GM23338 (cell line): ENCODE measurements around the gene RGSL1. TPM values are rescaled to one million over a fixed set of nuclear protein-coding genes. Genes with fewer than 3 reads are reported as not detected.

Source experiments
- ATAC-seq: fragments of 200-7000 bp; cut with Tn5 transposase; 3 replicates; pipeline ENCODE4 v1.9.1; 2020
- DNase-seq: peaks from one replicate; pipeline ENCODE4 v3.0.0-alpha.2; 2015; ENCODE audit warnings: low spot score
- H2AFZ ChIP-seq: fragments of 200-600 bp; sonication (generic); 2 replicates; pipeline ENCODE4 v1.8.0; 2016; ENCODE audit warnings: antibody characterized with exemption, mild to moderate bottlenecking, moderate library complexity
- H3F3A ChIP-seq: fragments of 200-600 bp; sonication (generic); replicated peaks from 2 replicates; pipeline ENCODE4 v1.8.0; 2017; ENCODE audit warnings: antibody characterized with exemption, mixed run types, low read depth
- H3K27ac ChIP-seq: fragments of 200-600 bp; sonication (generic); 2 replicates; pipeline ENCODE4 v1.6.1; 2016; ENCODE audit warnings: low read depth
- H3K27me3 ChIP-seq: fragments of 200-600 bp; sonication (generic); 2 replicates; pipeline ENCODE4 v1.8.0; 2016; ENCODE audit warnings: mild to moderate bottlenecking, mixed run types, moderate library complexity; ENCODE audit not compliant: insufficient read depth
- H3K36me3 ChIP-seq: fragments of 200-600 bp; sonication (generic); 2 replicates; pipeline ENCODE4 v1.8.0; 2016; ENCODE audit warnings: mild to moderate bottlenecking; ENCODE audit not compliant: insufficient read depth
- H3K4me1 ChIP-seq: fragments of 200-600 bp; sonication (generic); 2 replicates; pipeline ENCODE4 v1.8.0; 2016; ENCODE audit warnings: mild to moderate bottlenecking, moderate library complexity; ENCODE audit not compliant: insufficient read depth
- H3K4me2 ChIP-seq: fragments of 200-600 bp; sonication (generic); 2 replicates; pipeline ENCODE4 v1.7.1; 2017; ENCODE audit warnings: mixed run types
- H3K4me3 ChIP-seq: fragments of 200-600 bp; sonication (generic); 2 replicates; pipeline ENCODE4 v1.6.1; 2016; ENCODE audit warnings: mixed run types
- H3K79me2 ChIP-seq: fragments of 200-600 bp; sonication (generic); replicated peaks from 2 replicates; pipeline ENCODE4 v1.8.0; 2017; ENCODE audit warnings: mild to moderate bottlenecking; ENCODE audit not compliant: insufficient read depth
- H3K9me2 ChIP-seq: fragments of 200-600 bp; sonication (generic); 2 replicates; pipeline ENCODE4 v1.8.0; 2017; ENCODE audit not compliant: insufficient read depth
- H4K20me1 ChIP-seq: fragments of 200-600 bp; sonication (generic); replicated peaks from 2 replicates; pipeline ENCODE4 v1.8.0; 2017; ENCODE audit warnings: mild to moderate bottlenecking; ENCODE audit not compliant: insufficient read depth
- H3K27ac Mint-ChIP-seq: 2 replicates; pipeline ENCODE4 v1.8.0; 2020; ENCODE audit warnings: inconsistent platforms, mild to moderate bottlenecking, moderate library complexity, mixed read lengths
- H3K27me3 Mint-ChIP-seq: 3 replicates; pipeline ENCODE4 v1.8.0; 2022; ENCODE audit warnings: low read depth, mild to moderate bottlenecking, moderate library complexity, mixed read lengths, inconsistent platforms; ENCODE audit not compliant: insufficient read depth, poor library complexity
- H3K36me3 Mint-ChIP-seq: 3 replicates; pipeline ENCODE4 v1.8.0; 2021; ENCODE audit warnings: low read depth, mild to moderate bottlenecking, inconsistent platforms, moderate library complexity, mixed read lengths
- H3K4me1 Mint-ChIP-seq: 3 replicates; pipeline ENCODE4 v1.8.0; 2020; ENCODE audit warnings: mild to moderate bottlenecking, inconsistent platforms, mixed read lengths
- H3K4me3 Mint-ChIP-seq: 3 replicates; pipeline ENCODE4 v1.8.0; 2021; ENCODE audit warnings: moderate library complexity, mild to moderate bottlenecking, inconsistent platforms, mixed read lengths
- H3K9me3 Mint-ChIP-seq: 3 replicates; pipeline ENCODE4 v1.8.0; 2020; ENCODE audit warnings: moderate library complexity, mild to moderate bottlenecking, inconsistent platforms, mixed read lengths
- CREB1 ChIP-seq: fragments of 250-450 bp; sonication (Bioruptor Pico); IDR thresholded peaks from 2 replicates; pipeline ENCODE4 v1.5.0; 2020; ENCODE audit warnings: low read depth, mild to moderate bottlenecking, moderate library complexity
- CTCF ChIP-seq, 2 experiments: fragments of 200-600 bp in 1 of 2; sonication (generic) in 1 of 2; conservative IDR thresholded peaks; 2 replicates each; pipeline versions ENCODE4 v1.5.1 to v1.6.1; 2016 to 2017; ENCODE audit warnings: antibody characterized with exemption in 2 of 2, low read depth in 2 of 2, mild to moderate bottlenecking in 2 of 2, moderate library complexity in 1 of 2
- EZH2 ChIP-seq: fragments of 200-600 bp; sonication (generic); IDR thresholded peaks from one replicate; pipeline ENCODE4 v1.8.0; 2017; ENCODE audit warnings: antibody characterized with exemption, mild to moderate bottlenecking, low read depth; ENCODE audit not compliant: unreplicated experiment
- EZH2phosphoT487 ChIP-seq: fragments of 200-600 bp; sonication (generic); IDR thresholded peaks from one replicate; pipeline ENCODE4 v1.8.1; 2018; ENCODE audit warnings: antibody characterized with exemption; ENCODE audit not compliant: unreplicated experiment
- JUNB ChIP-seq: IDR thresholded peaks from one replicate; pipeline ENCODE4 v1.6.1; 2016; ENCODE audit warnings: antibody characterized with exemption; ENCODE audit not compliant: unreplicated experiment
- NANOG ChIP-seq: IDR thresholded peaks from 2 replicates; pipeline ENCODE4 v1.6.1; 2016; ENCODE audit warnings: antibody characterized with exemption, borderline replicate concordance
- POLR2AphosphoS5 ChIP-seq: IDR thresholded peaks from 2 replicates; pipeline ENCODE4 v1.6.1; 2016; ENCODE audit warnings: antibody characterized with exemption, low read depth
- STAT1 ChIP-seq: IDR thresholded peaks from one replicate; pipeline ENCODE4 v1.6.1; 2016; ENCODE audit warnings: antibody characterized with exemption; ENCODE audit not compliant: unreplicated experiment
- ZNF114 ChIP-seq: fragments of 250-450 bp; sonication (Bioruptor Pico); IDR thresholded peaks from 2 replicates; pipeline ENCODE4 v1.5.0; 2020; ENCODE audit warnings: mild to moderate bottlenecking, moderate library complexity
- ZNF331 ChIP-seq: fragments of 250-450 bp; sonication (Bioruptor Pico); IDR thresholded peaks from 2 replicates; pipeline ENCODE4 v1.5.0; 2020; ENCODE audit warnings: low read depth, mild to moderate bottlenecking, moderate library complexity
- ZNF462 ChIP-seq: fragments of 250-450 bp; sonication (Bioruptor Pico); IDR thresholded peaks from 2 replicates; pipeline ENCODE4 v1.5.0; 2020; ENCODE audit warnings: mild to moderate bottlenecking, moderate library complexity
- polyA plus RNA-seq: library from polyadenylated mRNA; unstranded; fragments of >200 nt; fragmentation: Nextera tagmentation; extraction: Ambion mirVana; gene quantifications from 2 replicates; pipeline ENCODE4 v1.2.1, GENCODE V29; 2016
- total RNA-seq: library from RNA; depleted of rRNA; stranded (reverse); fragments of >200 nt; shearing (Covaris generic); gene quantifications from 2 replicates; pipeline ENCODE4 v1.2.3, GENCODE V29; 2014
- TF ChIP-seq, protein P1 (sequence below): IDR thresholded peaks from one replicate; pipeline ENCODE4 v1.6.1; 2018; ENCODE audit warnings: antibody characterized with exemption; ENCODE audit not compliant: unreplicated experiment
- TF ChIP-seq, protein P2 (sequence below): IDR thresholded peaks from 2 replicates; pipeline ENCODE4 v1.6.1; 2016; ENCODE audit warnings: antibody characterized with exemption

Gene RGSL1
- total and polyA plus RNA-seq, 2 experiments from 2014 or later: not detected

- Histone ChIP-seq H3K4me1 (no peaks in the 10 kb centered on the region), H3K36me3 (no peaks in the 10 kb centered on the region), H3F3A (no peaks in the 10 kb centered on the region), H4K20me1 (no peaks in the 10 kb centered on the region), H3K4me3 (no peak overlapping the region), H2AFZ (no peak overlapping the region), H3K4me2 (no peak overlapping the region), H3K27me3 (no peaks in the 10 kb centered on the region), H3K9me2 (no peaks in the 10 kb centered on the region), H3K27ac (no peak overlapping the region), H3K79me2 (no peaks in the 10 kb centered on the region)
- Mint-ChIP-seq H3K27me3 (no peaks in the 10 kb centered on the region), H3K36me3 (no peaks in the 10 kb centered on the region), H3K4me1 (peaks cover 6% of the 10 kb centered on the region; the same call in 2 of the 3 replicates), H3K27ac (no peak overlapping the region), H3K9me3 (no peaks in the 10 kb centered on the region), H3K4me3 (no peak overlapping the region)
- TF ChIP-seq ZNF462 (CRISPR knock-in tag) (no peak), JUNB (no peak), ZNF331 (CRISPR knock-in tag) (no peak), STAT1 (no peak), NANOG (no peak), EZH2phosphoT487 (no peak), CTCF (conservative IDR thresholded peaks at IDR 0.05; ENCODE audit: low read depth in 2 of 2) (no peak), EZH2 (no peak), ZNF114 (CRISPR knock-in tag) (no peak), POLR2AphosphoS5 (no peak), CREB1 (CRISPR knock-in tag) (no peak)
- TF ChIP-seq, protein P1, sequence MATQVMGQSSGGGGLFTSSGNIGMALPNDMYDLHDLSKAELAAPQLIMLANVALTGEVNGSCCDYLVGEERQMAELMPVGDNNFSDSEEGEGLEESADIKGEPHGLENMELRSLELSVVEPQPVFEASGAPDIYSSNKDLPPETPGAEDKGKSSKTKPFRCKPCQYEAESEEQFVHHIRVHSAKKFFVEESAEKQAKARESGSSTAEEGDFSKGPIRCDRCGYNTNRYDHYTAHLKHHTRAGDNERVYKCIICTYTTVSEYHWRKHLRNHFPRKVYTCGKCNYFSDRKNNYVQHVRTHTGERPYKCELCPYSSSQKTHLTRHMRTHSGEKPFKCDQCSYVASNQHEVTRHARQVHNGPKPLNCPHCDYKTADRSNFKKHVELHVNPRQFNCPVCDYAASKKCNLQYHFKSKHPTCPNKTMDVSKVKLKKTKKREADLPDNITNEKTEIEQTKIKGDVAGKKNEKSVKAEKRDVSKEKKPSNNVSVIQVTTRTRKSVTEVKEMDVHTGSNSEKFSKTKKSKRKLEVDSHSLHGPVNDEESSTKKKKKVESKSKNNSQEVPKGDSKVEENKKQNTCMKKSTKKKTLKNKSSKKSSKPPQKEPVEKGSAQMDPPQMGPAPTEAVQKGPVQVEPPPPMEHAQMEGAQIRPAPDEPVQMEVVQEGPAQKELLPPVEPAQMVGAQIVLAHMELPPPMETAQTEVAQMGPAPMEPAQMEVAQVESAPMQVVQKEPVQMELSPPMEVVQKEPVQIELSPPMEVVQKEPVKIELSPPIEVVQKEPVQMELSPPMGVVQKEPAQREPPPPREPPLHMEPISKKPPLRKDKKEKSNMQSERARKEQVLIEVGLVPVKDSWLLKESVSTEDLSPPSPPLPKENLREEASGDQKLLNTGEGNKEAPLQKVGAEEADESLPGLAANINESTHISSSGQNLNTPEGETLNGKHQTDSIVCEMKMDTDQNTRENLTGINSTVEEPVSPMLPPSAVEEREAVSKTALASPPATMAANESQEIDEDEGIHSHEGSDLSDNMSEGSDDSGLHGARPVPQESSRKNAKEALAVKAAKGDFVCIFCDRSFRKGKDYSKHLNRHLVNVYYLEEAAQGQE: no peak
- TF ChIP-seq, protein P2, sequence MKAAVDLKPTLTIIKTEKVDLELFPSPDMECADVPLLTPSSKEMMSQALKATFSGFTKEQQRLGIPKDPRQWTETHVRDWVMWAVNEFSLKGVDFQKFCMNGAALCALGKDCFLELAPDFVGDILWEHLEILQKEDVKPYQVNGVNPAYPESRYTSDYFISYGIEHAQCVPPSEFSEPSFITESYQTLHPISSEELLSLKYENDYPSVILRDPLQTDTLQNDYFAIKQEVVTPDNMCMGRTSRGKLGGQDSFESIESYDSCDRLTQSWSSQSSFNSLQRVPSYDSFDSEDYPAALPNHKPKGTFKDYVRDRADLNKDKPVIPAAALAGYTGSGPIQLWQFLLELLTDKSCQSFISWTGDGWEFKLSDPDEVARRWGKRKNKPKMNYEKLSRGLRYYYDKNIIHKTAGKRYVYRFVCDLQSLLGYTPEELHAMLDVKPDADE: no peak
- ATAC-seq (no peak), DNase-seq (no peak)
Measured at GRCh38 chr1:182410620-182411273, 39.2 kb upstream of the RGSL1 start.
